H1 (cell line): ENCODE results near the gene SPG11. TPM values are rescaled to one million over a fixed set of nuclear protein-coding genes. Genes with fewer than 3 reads are reported as not detected.

Experiments
- CTCF ChIA-PET: fragments of 300-600 bp; sonication (Branson Sonifier 250); formaldehyde crosslinking; loops from one replicate; lab custom pipeline; 2021; ENCODE audit not compliant: partially characterized antibody; lab: Charles Lee
- POLR2A ChIA-PET: fragments of 300-600 bp; sonication (Branson Sonifier 250); formaldehyde crosslinking; loops from one replicate; lab custom pipeline; 2021; ENCODE audit warnings: inconsistent platforms; ENCODE audit not compliant: partially characterized antibody; lab: Charles Lee
- DNase-seq, 2 experiments: peaks; one replicate each; pipeline versions ENCODE4 v3.0.0 to v3.0.0-alpha.2; 2010 to 2022; ENCODE audit warnings: low spot score in 2 of 2, low read depth in 1 of 2, mixed read lengths in 1 of 2
- FAIRE-seq: peaks from 2 replicates; lab custom pipeline; 2011; peaks lifted over from hg19 to GRCh38; lab: Jason Lieb, UNC
- H2AFZ ChIP-seq: 2 replicates; pipeline ENCODE4 v1.8.1; 2012; ENCODE audit warnings: low read length, inconsistent platforms
- H2AK5ac ChIP-seq: 2 replicates; pipeline ENCODE4 v1.6.1; 2013; ENCODE audit warnings: low read depth, low read length
- H2BK120ac ChIP-seq: replicated peaks from 2 replicates; pipeline ENCODE3; 2013; ENCODE audit warnings: low read depth, low read length, inconsistent platforms
- H2BK12ac ChIP-seq: 2 replicates; pipeline ENCODE4 v1.6.1; 2013; ENCODE audit warnings: low read depth, low read length
- H2BK15ac ChIP-seq: 2 replicates; pipeline ENCODE4 v1.6.1; 2013; ENCODE audit warnings: low read length
- H2BK20ac ChIP-seq: 2 replicates; pipeline ENCODE4 v1.6.1; 2013; ENCODE audit warnings: low read length
- H2BK5ac ChIP-seq: 2 replicates; pipeline ENCODE4 v1.6.1; 2013; ENCODE audit warnings: low read depth, low read length
- H3K14ac ChIP-seq: 2 replicates; pipeline ENCODE4 v1.6.1; 2013; ENCODE audit warnings: inconsistent platforms; ENCODE audit not compliant: insufficient read length
- H3K18ac ChIP-seq: 2 replicates; pipeline ENCODE4 v1.6.1; 2013; ENCODE audit warnings: low read length; ENCODE audit errors: extremely low read depth
- H3K23ac ChIP-seq: 2 replicates; pipeline ENCODE4 v1.6.1; 2013; ENCODE audit warnings: inconsistent platforms; ENCODE audit not compliant: insufficient read length
- H3K23me2 ChIP-seq: 2 replicates; pipeline ENCODE4 v1.6.1; 2013; ENCODE audit warnings: low read depth, low read length
- H3K27ac ChIP-seq: 2 replicates; pipeline ENCODE4 v1.6.1; 2011; ENCODE audit warnings: low read depth, low read length, inconsistent platforms
- H3K27me3 ChIP-seq, 4 experiments: replicated peaks in 1 of 4; 1 replicate in 1 of 4; 2 replicates in 3 of 4; pipeline versions ENCODE4 v1.6.1 to v1.8.1; 2011 to 2013; ENCODE audit warnings: low read length in 3 of 4, mild to moderate bottlenecking in 3 of 4, inconsistent platforms in 2 of 4, mixed read lengths in 2 of 4, moderate library complexity in 1 of 4; ENCODE audit not compliant: control insufficient read depth in 3 of 4, insufficient read depth in 3 of 4; ENCODE audit errors: extremely low read depth in 1 of 4
- H3K36me3 ChIP-seq, 4 experiments: 2 replicates each; pipeline versions ENCODE4 v1.6.1 to v1.8.1; 2011 to 2013; ENCODE audit warnings: mild to moderate bottlenecking in 4 of 4, low read length in 3 of 4, moderate library complexity in 2 of 4, control low read depth in 1 of 4, inconsistent platforms in 1 of 4; ENCODE audit not compliant: insufficient read depth in 4 of 4, control insufficient read depth in 2 of 4
- H3K4ac ChIP-seq: replicated peaks from 2 replicates; pipeline ENCODE3; 2013; ENCODE audit warnings: low read length, low read depth, mixed read lengths, inconsistent platforms; ENCODE audit not compliant: insufficient read length
- H3K4me1 ChIP-seq, 4 experiments: replicated peaks in 1 of 4; 1 replicate in 1 of 4; 2 replicates in 3 of 4; pipeline versions ENCODE4 v1.6.1 to v1.8.1; 2011 to 2013; ENCODE audit warnings: low read length in 3 of 4, inconsistent platforms in 2 of 4, mixed read lengths in 1 of 4; ENCODE audit not compliant: insufficient read depth in 4 of 4, control insufficient read depth in 3 of 4
- H3K4me2 ChIP-seq, 2 experiments: 2 replicates each; pipeline versions ENCODE4 v1.6.1 to v1.8.1; 2011 to 2013; ENCODE audit warnings: low read depth in 2 of 2, low read length in 2 of 2, control low read depth in 1 of 2, inconsistent platforms in 1 of 2, mild to moderate bottlenecking in 1 of 2; ENCODE audit not compliant: insufficient read depth in 1 of 2
- H3K4me3 ChIP-seq, 4 experiments: fragments of 200-600, 300-600 bp in 1 of 4; sonication (generic), shearing (Covaris generic), sonication (Bioruptor Twin) in 1 of 4; 2 replicates each; pipeline versions ENCODE4 v1.5.1 to v1.8.1; 2011 to 2016; ENCODE audit warnings: low read length in 4 of 4, low read depth in 3 of 4, control low read depth in 2 of 4, inconsistent platforms in 2 of 4, mild to moderate bottlenecking in 2 of 4, mixed read lengths in 1 of 4, moderate library complexity in 1 of 4; ENCODE audit not compliant: insufficient read depth in 2 of 4; ENCODE audit errors: extremely low read depth in 1 of 4
- H3K56ac ChIP-seq: replicated peaks from 2 replicates; pipeline ENCODE3; 2013; ENCODE audit warnings: low read depth, mild to moderate bottlenecking, mixed read lengths, low read length, inconsistent platforms; ENCODE audit not compliant: insufficient read length
- H3K79me1 ChIP-seq: 2 replicates; pipeline ENCODE4 v1.6.1; 2013; ENCODE audit warnings: low read depth, low read length, control low read depth
- H3K79me2 ChIP-seq, 2 experiments: 2 replicates each; pipeline versions ENCODE4 v1.6.1 to v1.8.1; 2012 to 2013; ENCODE audit warnings: low read length in 2 of 2, mild to moderate bottlenecking in 2 of 2, inconsistent platforms in 1 of 2; ENCODE audit not compliant: insufficient read depth in 2 of 2, control insufficient read depth in 1 of 2
- H3K9ac ChIP-seq, 4 experiments: replicated peaks in 1 of 4; 1 replicate in 1 of 4; 2 replicates in 3 of 4; pipeline versions ENCODE4 v1.6.1 to v1.8.1; 2011 to 2013; ENCODE audit warnings: low read depth in 3 of 4, low read length in 3 of 4, control low read depth in 2 of 4, mild to moderate bottlenecking in 2 of 4, moderate library complexity in 2 of 4, inconsistent platforms in 1 of 4; ENCODE audit errors: extremely low read depth in 1 of 4
- H3K9me3 ChIP-seq, 2 experiments: 2 replicates each; pipeline versions ENCODE4 v1.6.1 to v1.8.1; 2012 to 2013; ENCODE audit warnings: mild to moderate bottlenecking in 2 of 2, moderate library complexity in 2 of 2, control low read depth in 1 of 2, inconsistent platforms in 1 of 2, low read depth in 1 of 2, low read length in 1 of 2, mixed read lengths in 1 of 2; ENCODE audit not compliant: insufficient read depth in 2 of 2
- H4K20me1 ChIP-seq, 2 experiments: replicated peaks in 1 of 2; 2 replicates each; pipeline versions ENCODE3 to v1.8.1; 2011 to 2013; ENCODE audit warnings: inconsistent platforms in 2 of 2, low read length in 2 of 2, mild to moderate bottlenecking in 1 of 2; ENCODE audit not compliant: insufficient read depth in 2 of 2, control insufficient read depth in 1 of 2
- H4K5ac ChIP-seq: 2 replicates; pipeline ENCODE4 v1.6.1; 2013; ENCODE audit warnings: low read length, low read depth, mixed read lengths, inconsistent platforms; ENCODE audit not compliant: insufficient read length
- H4K8ac ChIP-seq: 2 replicates; pipeline ENCODE4 v1.8.0; 2013; ENCODE audit warnings: mild to moderate bottlenecking, moderate library complexity, low read length, inconsistent platforms; ENCODE audit not compliant: insufficient read depth; ENCODE audit errors: extremely low read depth
- H4K91ac ChIP-seq: replicated peaks from 2 replicates; pipeline ENCODE3; 2013; ENCODE audit warnings: low read length, mixed read lengths, inconsistent platforms; ENCODE audit not compliant: insufficient read length
- ASH2L ChIP-seq: fragments of 200-600, 300-600 bp; sonication (generic); IDR thresholded peaks from one replicate; pipeline ENCODE4 v1.7.1; 2017; ENCODE audit warnings: low read length
- CBX8 ChIP-seq: fragments of 300-800, 300-1000 bp; sonication (generic); IDR thresholded peaks from 2 replicates; pipeline ENCODE4 v1.7.1; 2016; ENCODE audit warnings: low read depth, low read length, borderline replicate concordance
- CHD2 ChIP-seq: IDR thresholded peaks from 2 replicates; pipeline ENCODE4 v1.6.1; 2012; ENCODE audit warnings: low read length, improper control_type of control experiment
- EP300 ChIP-seq, 2 experiments: IDR thresholded peaks; 1 replicate in 1 of 2; 2 replicates in 1 of 2; pipeline ENCODE4 v1.6.1; 2011 to 2012; ENCODE audit warnings: low read depth in 2 of 2, low read length in 2 of 2, mild to moderate bottlenecking in 2 of 2, borderline replicate concordance in 1 of 2, inconsistent platforms in 1 of 2, moderate library complexity in 1 of 2
- GTF2F1 ChIP-seq: IDR thresholded peaks from 2 replicates; pipeline ENCODE4 v1.6.1; 2012; ENCODE audit warnings: low read depth, low read length, improper control_type of control experiment, borderline replicate concordance
- MAFK ChIP-seq: IDR thresholded peaks from 2 replicates; pipeline ENCODE4 v1.6.1; 2012; ENCODE audit warnings: low read depth, mild to moderate bottlenecking, improper control_type of control experiment, low read length
- POLR2A ChIP-seq, 2 experiments: IDR thresholded peaks; 1 replicate in 1 of 2; 2 replicates in 1 of 2; pipeline ENCODE4 v1.6.1; 2011; ENCODE audit warnings: low read depth in 2 of 2, low read length in 2 of 2, mild to moderate bottlenecking in 2 of 2; ENCODE audit errors: control extremely low read depth in 1 of 2
- SAP30 ChIP-seq: fragments of 300-600 bp; sonication (generic); IDR thresholded peaks from 2 replicates; pipeline ENCODE4 v1.7.1; 2012; ENCODE audit warnings: low read length, moderate library complexity, mild to moderate bottlenecking, inconsistent platforms; ENCODE audit not compliant: insufficient read depth, insufficient replicate concordance
- TAF7 ChIP-seq: optimal IDR thresholded peaks from 2 replicates; pipeline ENCODE3; 2011; ENCODE audit warnings: low read depth, mild to moderate bottlenecking, inconsistent platforms, low read length, moderate library complexity, borderline replicate concordance
- TBP ChIP-seq: IDR thresholded peaks from 2 replicates; pipeline ENCODE4 v1.6.1; 2011; ENCODE audit warnings: low read depth, low read length, improper control_type of control experiment
- TCF12 ChIP-seq: IDR thresholded peaks from 2 replicates; pipeline ENCODE4 v1.6.1; 2011; ENCODE audit warnings: low read depth, mild to moderate bottlenecking, low read length
- USF2 ChIP-seq: IDR thresholded peaks from 2 replicates; pipeline ENCODE4 v1.6.1; 2011; ENCODE audit warnings: low read length, improper control_type of control experiment
- YY1 ChIP-seq: IDR thresholded peaks from 2 replicates; pipeline ENCODE4 v1.6.1; 2011; ENCODE audit warnings: low read depth, mild to moderate bottlenecking, low read length
- ZNF274 ChIP-seq: IDR thresholded peaks from 2 replicates; pipeline ENCODE4 v1.7.0; 2012; ENCODE audit warnings: low read length, borderline replicate concordance; ENCODE audit errors: extremely low read depth
- WGBS, 2 experiments: shearing (Covaris generic) in 1 of 2; methylation state at CpG; one replicate each; pipeline versions ENCODE4 v1.1.6 to v1.1.7; 2013 to 2015; ENCODE audit warnings: low lambda C conversion rate in 2 of 2, mixed read lengths in 2 of 2, inconsistent platforms in 1 of 2, low coverage in 1 of 2, missing lambda C conversion rate in 1 of 2; ENCODE audit not compliant: insufficient replicate concordance in 2 of 2, insufficient coverage in 1 of 2, insufficient read length in 1 of 2; ENCODE audit errors: extremely low coverage in 1 of 2, missing lambda C conversion rate in 1 of 2; 5-methylcytosine and 5-hydroxymethylcytosine counted together
- polyA plus RNA-seq, 7 experiments: library from polyadenylated mRNA; depleted of rRNA in 3 of 7; stranded (reverse) in 5 of 7; unstranded in 2 of 7; fragments of >200 nt in 5 of 7; fragments of 200-250 nt in 2 of 7; gene quantifications; 1 replicate in 5 of 7; 2 replicates in 1 of 7; 4 replicates in 1 of 7; pipeline versions ENCODE4 v1.2.1 to v1.2.3, GENCODE V29; 2011 to 2013; ENCODE audit warnings: missing spikeins in 2 of 7, mixed read lengths in 2 of 7
- total RNA-seq: library from RNA; stranded (reverse); fragmentation: NEBNext Ultra II Directional; extraction: Animal tissue kit (Norgen Biotek cat#: 25700); gene quantifications from 2 replicates; pipeline ENCODE4 v1.2.1, GENCODE V29; 2021

SPG11 gene
- total and polyA plus RNA-seq, 2 of the 8 experiments (the other 6 are each of a cell fraction or from before 2014, with no cell fraction given) = 37.1 to 38.6 TPM

DNA sequence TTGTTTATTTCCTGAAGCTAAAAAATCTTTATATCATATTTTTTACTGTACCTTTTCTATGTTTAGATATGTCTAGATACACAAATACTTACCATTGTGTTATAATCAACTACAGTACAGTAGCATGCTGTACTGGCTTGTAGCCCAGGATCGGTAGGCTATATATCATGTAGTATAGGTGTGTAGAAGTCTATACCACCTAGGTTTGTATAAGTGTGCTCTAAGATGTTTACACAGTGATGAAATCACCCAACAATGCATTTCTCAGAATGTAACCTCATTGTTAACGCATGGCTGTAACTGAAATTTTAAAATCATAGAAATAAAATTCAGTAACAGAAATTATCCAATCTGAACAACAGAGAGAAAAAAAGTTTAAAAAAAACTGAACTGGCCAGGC lies 83.4 kb downstream of the SPG11 start:
- no peaks in the 10 kb centered on the region for H4K20me1 ChIP-seq
- no peak overlapping the region for H4K5ac ChIP-seq
- no peak overlapping the region for H3K56ac ChIP-seq
- no peaks in the 10 kb centered on the region for H3K27me3 ChIP-seq
- H2AFZ ChIP-seq = no peak overlapping the region
- DNase-seq (no peak), FAIRE-seq (no peak)
- no peak overlapping the region for H2BK120ac ChIP-seq
- no peak overlapping the region for H4K91ac ChIP-seq
- ChIA-PET CTCF (interaction anchor here (0.7 to 3.3 kb wide), 5 partner anchors 8 to 305 kb away, joined by 3 to 33 read pairs (median 8); no protein-coding TSS in a partner anchor), POLR2A (interaction anchor here (1.1 kb wide), 1 partner anchor 9 kb away, joined by 3 read pairs; no protein-coding TSS in a partner anchor)
- no peak overlapping the region for H3K4me2 ChIP-seq
- no peak overlapping the region for H3K27ac ChIP-seq
- H3K9ac ChIP-seq = no peak overlapping the region
- H2BK5ac ChIP-seq = no peak overlapping the region
- H3K79me2 ChIP-seq = no peaks in the 10 kb centered on the region
- H2AK5ac ChIP-seq = no peak overlapping the region
- H4K8ac ChIP-seq = no peak overlapping the region
- H3K36me3 ChIP-seq = peaks cover 5 to 14% (median 11%) of the 10 kb centered on the region in 4 experiments; a peak in 7 of 8 replicates
- no peak overlapping the region for H2BK12ac ChIP-seq
- H3K4me1 ChIP-seq = no peaks in the 10 kb centered on the region
- WGBS, 2 experiments = 100% methylated on average over 2 of the region's 2 CpGs; no CpG with 5 or more reads in 1 of the 2 experiments
- no peak overlapping the region for H2BK20ac ChIP-seq
- H3K79me1 ChIP-seq = no peaks in the 10 kb centered on the region
- H3K23me2 ChIP-seq = no peaks in the 10 kb centered on the region
- no peak overlapping the region for H3K18ac ChIP-seq
- no peak overlapping the region for H3K4ac ChIP-seq
- no peak overlapping the region for H3K14ac ChIP-seq
- no peak overlapping the region for H2BK15ac ChIP-seq
- no peaks in the 10 kb centered on the region for H3K9me3 ChIP-seq
- H3K23ac ChIP-seq = no peak overlapping the region
- no peak overlapping the region for H3K4me3 ChIP-seq
- TF ChIP-seq ASH2L = no peak
- TF ChIP-seq CBX8 = no peak
- TF ChIP-seq POLR2A (IDR thresholded peaks at IDR 0.05; ENCODE audit: control extremely low read depth in 1 of 2, low read depth in 2 of 2, low read length in 2 of 2) = no peak
- no peak for TF ChIP-seq TAF7
- no peak for TF ChIP-seq GTF2F1
- no peak for TF ChIP-seq EP300 (IDR thresholded peaks at IDR 0.05; ENCODE audit: borderline replicate concordance in 1 of 2, low read depth in 2 of 2, low read length in 2 of 2)
- no peak for TF ChIP-seq USF2
- TF ChIP-seq TCF12 = no peak
- no peak for TF ChIP-seq SAP30
- no peak for TF ChIP-seq YY1
- TF ChIP-seq CHD2 = no peak
- TF ChIP-seq MAFK = no peak
- TF ChIP-seq TBP = no peak
- no peak for TF ChIP-seq ZNF274
